GM12878 (cell line): ENCODE data around the gene NECTIN2. TPM values are rescaled to one million over a fixed set of nuclear protein-coding genes. Genes with fewer than 3 reads are reported as not detected.
A peak's percentile ranks its signal among the peaks of the same experiment; 100 is the strongest.

Experiments used
- ATF2 ChIP-seq: IDR thresholded peaks from 2 replicates; pipeline ENCODE4 v1.6.1; 2012; ENCODE audit warnings: low read length, inconsistent platforms
- CBX3 ChIP-seq: fragments of 200-600 bp; sonication (generic); IDR thresholded peaks from 2 replicates; pipeline ENCODE4 v1.6.1; 2016; ENCODE audit warnings: low read depth, borderline replicate concordance
- DPF2 ChIP-seq: fragments of 450-650 bp; IDR thresholded peaks from 2 replicates; pipeline ENCODE4 v1.6.1; 2017; ENCODE audit warnings: mild to moderate bottlenecking
- E4F1 ChIP-seq: fragments of 450-650 bp; IDR thresholded peaks from 2 replicates; pipeline ENCODE4 v1.6.1; 2018; ENCODE audit warnings: borderline replicate concordance, mild to moderate bottlenecking; ENCODE audit not compliant: partially characterized antibody
- EED ChIP-seq: sonication (generic); IDR thresholded peaks from 2 replicates; pipeline ENCODE4 v1.6.1; 2016; ENCODE audit warnings: antibody characterized with exemption, low read depth
- JUND ChIP-seq: IDR thresholded peaks from 2 replicates; pipeline ENCODE4 v1.6.1; 2012; ENCODE audit warnings: low read depth, mild to moderate bottlenecking, low read length, improper control_type of control experiment, moderate library complexity
- MXI1 ChIP-seq: fragments of 150-350 bp; IDR thresholded peaks from 2 replicates; pipeline ENCODE4 v1.6.1; 2011; ENCODE audit warnings: low read depth, mild to moderate bottlenecking, inconsistent platforms, low read length, improper control_type of control experiment
- NFYA ChIP-seq: IDR thresholded peaks from 2 replicates; pipeline ENCODE4 v1.6.1; 2011; ENCODE audit warnings: low read depth, mild to moderate bottlenecking, low read length, improper control_type of control experiment, borderline replicate concordance
- NR2F1 ChIP-seq: fragments of 450-650 bp; conservative IDR thresholded peaks from 2 replicates; pipeline ENCODE4 v1.6.1; 2017; ENCODE audit warnings: mild to moderate bottlenecking
- PKNOX1 ChIP-seq: fragments of 450-650 bp; IDR thresholded peaks from 2 replicates; pipeline ENCODE4 v1.6.1; 2016; ENCODE audit warnings: mild to moderate bottlenecking
- PML ChIP-seq: IDR thresholded peaks from 2 replicates; pipeline ENCODE4 v1.6.1; 2012; ENCODE audit warnings: low read length, inconsistent platforms
- RFX5 ChIP-seq: IDR thresholded peaks from 2 replicates; pipeline ENCODE4 v1.6.1; 2011; ENCODE audit warnings: low read depth, low read length, improper control_type of control experiment
- SMAD1 ChIP-seq: fragments of 450-650 bp; IDR thresholded peaks from 2 replicates; pipeline ENCODE4 v1.6.1; 2018; ENCODE audit warnings: mild to moderate bottlenecking, low read depth; ENCODE audit not compliant: partially characterized antibody
- TARDBP ChIP-seq: IDR thresholded peaks from 2 replicates; pipeline ENCODE4 v1.6.1; 2016; ENCODE audit warnings: borderline replicate concordance
- YBX1 ChIP-seq: fragments of 450-650 bp; IDR thresholded peaks from 2 replicates; pipeline ENCODE4 v1.6.1; 2016; ENCODE audit warnings: antibody characterized with exemption
- ZNF217 ChIP-seq: fragments of 450-650 bp; IDR thresholded peaks from 2 replicates; pipeline ENCODE4 v1.6.1; 2017; ENCODE audit warnings: antibody characterized with exemption, mild to moderate bottlenecking
- polyA plus RNA-seq, 11 experiments: library from polyadenylated mRNA; depleted of rRNA in 4 of 11; unstranded in 6 of 11; stranded (reverse) in 5 of 11; fragments of >200 nt; fragmentation: Nextera tagmentation in 4 of 11; fragmentation: Illumina TruSeq in 1 of 11; extraction: Ambion mirVana in 4 of 11; extraction: Trizol in 1 of 11; gene quantifications; 1 replicate in 1 of 11; 2 replicates in 10 of 11; pipeline versions ENCODE4 v1.2.1 to v1.2.3, GENCODE V29; 2011 to 2016; ENCODE audit warnings: inconsistent platforms in 2 of 11, missing spikeins in 2 of 11, low read depth in 1 of 11
- total RNA-seq, 4 experiments: library from RNA; depleted of rRNA in 3 of 4; stranded (reverse); fragments of >200 nt in 3 of 4; fragmentation: Illumina TruSeq in 1 of 4; extraction: Trizol in 1 of 4; gene quantifications; 2 replicates each; pipeline versions ENCODE4 v1.2.1 to v1.2.3, GENCODE V29; 2013 to 2021
- TF ChIP-seq, protein P1 (sequence below), 3 experiments: IDR thresholded peaks in 2 of 3; conservative IDR thresholded peaks in 1 of 3; 2 replicates each; pipeline ENCODE4 v1.5.1; 2011; ENCODE audit warnings: low read depth in 3 of 3, low read length in 3 of 3, mild to moderate bottlenecking in 3 of 3, control low read depth in 2 of 3, moderate library complexity in 2 of 3, inconsistent platforms in 1 of 3, mixed read lengths in 1 of 3; ENCODE audit not compliant: control insufficient read depth in 2 of 3, insufficient read depth in 1 of 3; ENCODE audit errors: extremely low read depth in 1 of 3
- TF ChIP-seq, protein P2 (sequence below): fragments of 450-650 bp; formaldehyde crosslinking; IDR thresholded peaks from 2 replicates; pipeline ENCODE4 v1.5.0; 2022; ENCODE audit warnings: mild to moderate bottlenecking, missing genetic modification characterization

NECTIN2 gene
- total and polyA plus RNA-seq, 10 of the 15 experiments (the other 5 are each of a cell fraction or from before 2014, with no cell fraction given) = 0.05 to 0.36 (median 0.26) TPM; not detected in 5

DNA sequence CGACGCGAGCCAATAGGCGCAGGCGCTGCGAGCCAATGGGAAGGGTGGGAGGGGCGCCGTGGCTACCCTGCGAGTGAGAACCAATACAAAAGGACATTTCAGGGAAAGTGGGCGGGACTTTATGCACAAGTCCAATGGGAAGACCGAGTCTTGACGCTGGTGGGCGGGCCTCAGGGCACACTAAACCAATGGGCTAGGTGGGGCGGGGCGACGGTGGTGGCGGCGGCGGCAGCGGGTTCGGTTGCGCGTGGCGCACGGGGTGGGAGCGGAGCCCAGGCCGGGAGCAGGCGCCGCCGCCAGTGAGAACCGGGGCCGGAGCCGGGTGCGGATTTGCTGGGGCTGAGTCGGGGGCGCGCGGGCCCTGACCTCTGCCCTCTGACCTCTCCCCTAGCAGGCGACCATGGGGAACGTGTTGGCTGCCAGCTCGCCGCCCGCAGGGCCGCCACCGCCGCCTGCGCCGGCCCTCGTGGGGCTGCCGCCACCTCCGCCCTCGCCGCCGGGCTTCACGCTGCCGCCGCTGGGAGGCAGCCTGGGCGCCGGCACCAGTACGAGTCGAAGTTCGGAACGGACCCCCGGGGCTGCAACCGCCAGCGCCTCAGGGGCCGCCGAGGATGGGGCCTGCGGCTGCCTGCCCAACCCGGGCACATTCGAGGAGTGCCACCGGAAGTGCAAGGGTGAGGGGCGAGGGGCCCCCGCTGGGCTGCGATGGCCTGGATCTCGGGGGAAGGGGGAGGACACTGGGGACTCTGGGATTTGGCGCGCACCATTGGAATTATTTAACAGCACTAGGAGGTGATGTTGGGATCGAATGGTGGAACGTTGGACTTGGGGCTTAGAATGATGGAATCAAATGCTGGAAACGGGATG lies 45.2 kb downstream of the NECTIN2 start, which contains the start of gene TOMM40 (continued):
- TF ChIP-seq ATF2 (no peak), E4F1 (no peak), DPF2 (peak; percentile 72), PKNOX1 (no peak; the same call in 1 of the 2 replicates), MXI1 (peak; percentile 62; the same call in 1 of the 2 replicates), CBX3 (no peak), SMAD1 (no peak), RFX5 (no peak), PML (no peak), YBX1 (no peak), NFYA (no peak), NR2F1 (peak; percentile 90), JUND (no peak), ZNF217 (peak; percentile 28; the same call in 1 of the 2 replicates), TARDBP (no peak), EED (no peak)
- TF ChIP-seq, protein P1, sequence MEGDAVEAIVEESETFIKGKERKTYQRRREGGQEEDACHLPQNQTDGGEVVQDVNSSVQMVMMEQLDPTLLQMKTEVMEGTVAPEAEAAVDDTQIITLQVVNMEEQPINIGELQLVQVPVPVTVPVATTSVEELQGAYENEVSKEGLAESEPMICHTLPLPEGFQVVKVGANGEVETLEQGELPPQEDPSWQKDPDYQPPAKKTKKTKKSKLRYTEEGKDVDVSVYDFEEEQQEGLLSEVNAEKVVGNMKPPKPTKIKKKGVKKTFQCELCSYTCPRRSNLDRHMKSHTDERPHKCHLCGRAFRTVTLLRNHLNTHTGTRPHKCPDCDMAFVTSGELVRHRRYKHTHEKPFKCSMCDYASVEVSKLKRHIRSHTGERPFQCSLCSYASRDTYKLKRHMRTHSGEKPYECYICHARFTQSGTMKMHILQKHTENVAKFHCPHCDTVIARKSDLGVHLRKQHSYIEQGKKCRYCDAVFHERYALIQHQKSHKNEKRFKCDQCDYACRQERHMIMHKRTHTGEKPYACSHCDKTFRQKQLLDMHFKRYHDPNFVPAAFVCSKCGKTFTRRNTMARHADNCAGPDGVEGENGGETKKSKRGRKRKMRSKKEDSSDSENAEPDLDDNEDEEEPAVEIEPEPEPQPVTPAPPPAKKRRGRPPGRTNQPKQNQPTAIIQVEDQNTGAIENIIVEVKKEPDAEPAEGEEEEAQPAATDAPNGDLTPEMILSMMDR (IDR thresholded peaks at IDR 0.05 in 2 of 3, conservative IDR thresholded peaks at IDR 0.05 in 1 of 3; ENCODE audit: control insufficient read depth in 2 of 3, extremely low read depth in 1 of 3, insufficient read depth in 1 of 3, low read depth in 3 of 3, low read length in 3 of 3) = no peak
- TF ChIP-seq, protein P2, sequence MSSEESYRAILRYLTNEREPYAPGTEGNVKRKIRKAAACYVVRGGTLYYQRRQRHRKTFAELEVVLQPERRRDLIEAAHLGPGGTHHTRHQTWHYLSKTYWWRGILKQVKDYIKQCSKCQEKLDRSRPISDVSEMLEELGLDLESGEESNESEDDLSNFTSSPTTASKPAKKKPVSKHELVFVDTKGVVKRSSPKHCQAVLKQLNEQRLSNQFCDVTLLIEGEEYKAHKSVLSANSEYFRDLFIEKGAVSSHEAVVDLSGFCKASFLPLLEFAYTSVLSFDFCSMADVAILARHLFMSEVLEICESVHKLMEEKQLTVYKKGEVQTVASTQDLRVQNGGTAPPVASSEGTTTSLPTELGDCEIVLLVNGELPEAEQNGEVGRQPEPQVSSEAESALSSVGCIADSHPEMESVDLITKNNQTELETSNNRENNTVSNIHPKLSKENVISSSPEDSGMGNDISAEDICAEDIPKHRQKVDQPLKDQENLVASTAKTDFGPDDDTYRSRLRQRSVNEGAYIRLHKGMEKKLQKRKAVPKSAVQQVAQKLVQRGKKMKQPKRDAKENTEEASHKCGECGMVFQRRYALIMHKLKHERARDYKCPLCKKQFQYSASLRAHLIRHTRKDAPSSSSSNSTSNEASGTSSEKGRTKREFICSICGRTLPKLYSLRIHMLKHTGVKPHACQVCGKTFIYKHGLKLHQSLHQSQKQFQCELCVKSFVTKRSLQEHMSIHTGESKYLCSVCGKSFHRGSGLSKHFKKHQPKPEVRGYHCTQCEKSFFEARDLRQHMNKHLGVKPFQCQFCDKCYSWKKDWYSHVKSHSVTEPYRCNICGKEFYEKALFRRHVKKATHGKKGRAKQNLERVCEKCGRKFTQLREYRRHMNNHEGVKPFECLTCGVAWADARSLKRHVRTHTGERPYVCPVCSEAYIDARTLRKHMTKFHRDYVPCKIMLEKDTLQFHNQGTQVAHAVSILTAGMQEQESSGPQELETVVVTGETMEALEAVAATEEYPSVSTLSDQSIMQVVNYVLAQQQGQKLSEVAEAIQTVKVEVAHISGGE (CRISPR knock-in tag) = no peak
